Thyroid gland (tissue), 4 donors: Measurements from ENCODE around the gene SMLR1. TPM values are rescaled to one million over a fixed set of nuclear protein-coding genes. Genes with fewer than 3 reads are reported as not detected.

Experiments
- DNase-seq, 2 donors: peaks; one replicate each; pipeline ENCODE4 v3.0.0-alpha.2; 2019
- H3K27ac ChIP-seq, 3 donors: fragments of 200-600 bp; sonication (generic); 1 replicate in 2 of 3; 2 replicates in 1 of 3; pipeline ENCODE4 v1.5.1; 2016 to 2019; ENCODE audit warnings: mild to moderate bottlenecking in 1 of 3, moderate library complexity in 1 of 3
- H3K27me3 ChIP-seq: fragments of 200-600 bp; sonication (generic); one replicate; pipeline ENCODE4 v1.5.1; 2019
- H3K36me3 ChIP-seq, 2 donors: fragments of 200-600 bp; sonication (generic); one replicate each; pipeline ENCODE4 v1.5.1; 2016 to 2019
- H3K4me1 ChIP-seq, 2 donors: fragments of 200-600 bp; sonication (generic); one replicate each; pipeline ENCODE4 v1.5.1; 2017 to 2019
- H3K4me3 ChIP-seq, 3 donors: fragments of 200-600 bp; sonication (generic); replicated peaks in 1 of 3; 1 replicate in 2 of 3; 2 replicates in 1 of 3; pipeline ENCODE4 v1.5.1; 2016; ENCODE audit warnings: mild to moderate bottlenecking in 1 of 3
- H3K9me3 ChIP-seq: fragments of 200-600 bp; sonication (generic); one replicate; pipeline ENCODE4 v1.5.1; 2017
- POLR2A ChIP-seq, 2 donors: fragments of 450-650 bp; IDR thresholded peaks; one replicate each; pipeline ENCODE4 v1.6.1; 2017; ENCODE audit warnings: antibody characterized with exemption in 2 of 2, mild to moderate bottlenecking in 2 of 2, moderate library complexity in 1 of 2
- WGBS, 2 donors: methylation state at CpG; one replicate each; pipeline ENCODE4 v1.1.5; 2017; 5-methylcytosine and 5-hydroxymethylcytosine counted together
- intact Hi-C: fragments of 100-400 bp; cut with DNase I; formaldehyde crosslinking; loops from one replicate; pipeline ENCODE4 v1.15.1; 2023
- total RNA-seq, 4 donors: library from RNA; depleted of rRNA; stranded (reverse); fragments of >200 nt; gene quantifications; one replicate each; pipeline ENCODE4 v1.2.3, GENCODE V29; 2016
- TF ChIP-seq, protein P1 (sequence below), 6 experiments: fragments of 200-600 bp in 3 of 6; fragments of 450-650 bp in 3 of 6; sonication (generic) in 3 of 6; IDR thresholded peaks; one replicate each; pipeline ENCODE4 v1.5.1; 2016 to 2019; ENCODE audit warnings: antibody characterized with exemption in 6 of 6, mild to moderate bottlenecking in 2 of 6, inconsistent platforms in 1 of 6, moderate library complexity in 1 of 6

The SMLR1 gene
- total RNA-seq, 4 donors from 2014 or later = not detected

DNA sequence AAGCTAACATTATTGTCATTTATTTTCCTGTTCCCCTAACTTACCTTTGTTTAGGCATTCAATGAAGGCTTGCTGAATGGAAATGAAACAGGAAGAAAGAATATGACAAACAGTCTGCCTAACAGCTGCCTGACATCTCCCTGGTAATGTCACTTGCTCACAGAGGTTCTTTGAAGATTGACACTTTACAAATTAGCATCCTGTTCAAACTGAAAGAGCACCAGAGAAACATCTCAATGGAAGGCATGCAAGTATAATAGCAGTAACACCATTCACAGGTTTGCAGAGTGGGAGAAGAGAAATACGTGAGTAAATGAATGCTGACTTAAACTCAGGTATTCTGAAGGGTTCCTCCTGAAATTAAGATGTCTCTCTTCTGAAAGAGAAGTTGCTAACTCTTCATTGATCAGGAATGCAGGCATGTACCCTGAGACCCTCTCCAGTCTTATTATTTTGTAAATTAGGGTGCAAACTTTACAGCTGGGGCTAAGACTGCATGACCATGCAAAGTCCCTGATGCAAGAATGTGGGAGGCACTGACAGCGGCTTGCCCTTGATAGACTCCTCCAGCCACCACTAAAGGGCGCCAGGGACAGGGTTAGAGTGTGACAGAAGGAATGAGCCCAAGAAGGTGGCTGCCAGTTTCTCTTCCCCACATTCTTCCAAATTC is 1.3 kb upstream of the SMLR1 start:
- Histone ChIP-seq H3K4me3 (no peak overlapping the region), H3K36me3 (no peaks in the 10 kb centered on the region), H3K27me3 (no peaks in the 10 kb centered on the region), H3K9me3 (no peaks in the 10 kb centered on the region), H3K4me1 (no peaks in the 10 kb centered on the region), H3K27ac (no peak overlapping the region)
- no peak for TF ChIP-seq POLR2A (IDR thresholded peaks at IDR 0.05)
- TF ChIP-seq, protein P1, sequence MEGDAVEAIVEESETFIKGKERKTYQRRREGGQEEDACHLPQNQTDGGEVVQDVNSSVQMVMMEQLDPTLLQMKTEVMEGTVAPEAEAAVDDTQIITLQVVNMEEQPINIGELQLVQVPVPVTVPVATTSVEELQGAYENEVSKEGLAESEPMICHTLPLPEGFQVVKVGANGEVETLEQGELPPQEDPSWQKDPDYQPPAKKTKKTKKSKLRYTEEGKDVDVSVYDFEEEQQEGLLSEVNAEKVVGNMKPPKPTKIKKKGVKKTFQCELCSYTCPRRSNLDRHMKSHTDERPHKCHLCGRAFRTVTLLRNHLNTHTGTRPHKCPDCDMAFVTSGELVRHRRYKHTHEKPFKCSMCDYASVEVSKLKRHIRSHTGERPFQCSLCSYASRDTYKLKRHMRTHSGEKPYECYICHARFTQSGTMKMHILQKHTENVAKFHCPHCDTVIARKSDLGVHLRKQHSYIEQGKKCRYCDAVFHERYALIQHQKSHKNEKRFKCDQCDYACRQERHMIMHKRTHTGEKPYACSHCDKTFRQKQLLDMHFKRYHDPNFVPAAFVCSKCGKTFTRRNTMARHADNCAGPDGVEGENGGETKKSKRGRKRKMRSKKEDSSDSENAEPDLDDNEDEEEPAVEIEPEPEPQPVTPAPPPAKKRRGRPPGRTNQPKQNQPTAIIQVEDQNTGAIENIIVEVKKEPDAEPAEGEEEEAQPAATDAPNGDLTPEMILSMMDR (IDR thresholded peaks at IDR 0.05) = no peak
- WGBS, 2 donors = 80 to 83% methylated on average over 3 of the region's 3 CpGs
- intact Hi-C loops = no loop called here
- no peak for DNase-seq

DNA sequence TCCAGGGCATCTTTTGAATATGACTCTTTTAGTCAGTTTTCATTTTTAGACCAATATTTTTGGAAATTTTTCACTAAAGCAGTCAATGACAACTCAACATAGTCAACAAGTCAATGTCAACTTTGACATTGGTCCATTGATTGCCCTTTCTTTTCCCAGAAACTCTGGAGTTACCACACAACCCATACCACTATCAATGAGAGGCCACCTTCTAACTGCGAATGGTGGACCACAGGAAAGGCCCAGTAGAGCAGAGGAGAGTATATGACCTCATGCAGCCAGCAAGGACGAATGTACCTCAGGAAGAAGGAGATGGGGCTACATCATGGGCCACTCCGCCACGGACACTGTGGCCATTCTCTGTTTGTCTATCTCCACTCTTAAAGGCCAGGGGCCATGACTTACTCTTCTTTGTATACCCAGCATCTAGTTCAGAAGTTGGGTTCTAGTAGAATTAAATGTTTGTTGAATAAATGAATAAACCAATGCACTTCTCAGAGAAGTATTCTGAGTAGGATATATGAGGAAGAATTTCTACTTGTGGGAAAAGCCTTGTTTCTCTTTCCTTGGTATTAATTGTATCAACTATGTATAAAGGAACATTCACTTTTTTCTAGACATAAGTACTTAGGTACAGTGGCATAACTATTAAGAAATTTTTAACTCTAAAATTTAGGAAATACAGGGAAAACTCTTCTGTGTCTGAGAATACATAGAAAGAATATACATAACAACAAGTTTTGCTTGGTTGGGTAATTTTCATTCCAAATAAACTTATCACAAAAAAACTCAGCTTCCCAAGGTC is 562 bp upstream of the SMLR1 start:
- Histone ChIP-seq H3K9me3 (no peaks in the 10 kb centered on the region), H3K27me3 (no peaks in the 10 kb centered on the region), H3K4me3 (no peak overlapping the region), H3K36me3 (no peaks in the 10 kb centered on the region), H3K27ac (no peak overlapping the region), H3K4me1 (no peaks in the 10 kb centered on the region)
- no peak for DNase-seq
- intact Hi-C loops = no loop called here
- TF ChIP-seq, protein P1 (IDR thresholded peaks at IDR 0.05) = no peak
- no peak for TF ChIP-seq POLR2A (IDR thresholded peaks at IDR 0.05)
- WGBS, 2 donors = 85 to 92% methylated on average over 4 of the region's 4 CpGs

DNA sequence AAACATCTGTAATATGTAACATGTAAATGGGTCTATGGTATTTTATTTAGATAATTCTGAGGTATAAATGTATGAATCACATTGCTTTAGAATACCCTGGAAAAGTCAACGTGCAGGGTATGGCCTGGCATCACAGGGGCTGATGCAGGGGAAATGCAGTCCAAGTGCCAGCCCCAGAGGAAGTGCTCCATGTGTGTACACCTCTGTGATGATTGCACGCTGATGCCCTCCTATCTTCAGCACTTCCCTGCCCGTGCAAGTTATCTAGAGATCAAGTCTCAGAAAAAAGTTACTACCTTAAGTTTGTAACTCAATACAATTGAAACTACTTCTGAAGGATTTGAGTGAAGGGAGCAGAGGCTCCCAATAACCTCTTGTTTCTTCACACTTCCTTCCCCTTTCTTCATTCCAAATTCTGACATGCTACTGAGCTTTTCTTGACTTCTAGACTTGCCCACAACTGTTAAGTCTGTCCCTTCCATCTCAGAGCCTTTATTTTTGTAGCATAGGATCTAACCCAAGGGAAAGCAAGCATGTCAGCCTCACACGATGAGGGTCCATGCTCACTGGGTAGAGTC is 2.2 kb downstream of the SMLR1 start:
- H3K27ac ChIP-seq = no peak overlapping the region
- no peak for TF ChIP-seq POLR2A (IDR thresholded peaks at IDR 0.05)
- TF ChIP-seq, protein P1 (IDR thresholded peaks at IDR 0.05) = no peak
- H3K4me3 ChIP-seq = no peak overlapping the region
- 78 to 82% methylated on average over 4 of the region's 4 CpGs for WGBS, 2 donors
- no peak for DNase-seq
- intact Hi-C loops = no loop called here
- no peaks in the 10 kb centered on the region for H3K4me1 ChIP-seq
- no peaks in the 10 kb centered on the region for H3K27me3 ChIP-seq
- H3K36me3 ChIP-seq = no peaks in the 10 kb centered on the region
- H3K9me3 ChIP-seq = no peaks in the 10 kb centered on the region

DNA sequence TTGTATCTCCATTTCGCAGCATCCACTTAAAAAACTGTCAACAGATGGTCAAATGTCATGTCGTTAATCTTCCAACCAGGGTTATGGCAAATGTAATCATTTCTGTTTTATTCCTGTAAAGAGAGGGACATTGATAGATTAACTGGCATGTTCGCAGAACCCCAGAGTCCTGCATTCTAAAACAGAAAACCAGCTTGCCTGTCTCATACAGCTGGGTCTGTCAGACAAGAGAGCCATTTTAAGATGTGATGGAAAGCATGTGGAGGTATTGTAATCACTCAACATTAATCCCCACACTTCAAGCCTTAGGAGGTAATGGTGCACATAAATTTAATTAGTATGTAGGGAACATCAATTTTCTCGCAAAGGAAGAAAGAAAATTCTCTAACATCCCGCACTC is 4.4 kb downstream of the SMLR1 start:
- TF ChIP-seq, protein P1 (IDR thresholded peaks at IDR 0.05) = no peak
- no peak for TF ChIP-seq POLR2A (IDR thresholded peaks at IDR 0.05)
- no peak overlapping the region for H3K27ac ChIP-seq
- H3K36me3 ChIP-seq = no peaks in the 10 kb centered on the region
- no peaks in the 10 kb centered on the region for H3K9me3 ChIP-seq
- WGBS, 2 donors = 89 to 91% methylated on average over 5 of the region's 5 CpGs
- no peaks in the 10 kb centered on the region for H3K27me3 ChIP-seq
- no peak overlapping the region for H3K4me3 ChIP-seq
- no peak for DNase-seq
- intact Hi-C loops = no loop called here
- no peaks in the 10 kb centered on the region for H3K4me1 ChIP-seq

DNA sequence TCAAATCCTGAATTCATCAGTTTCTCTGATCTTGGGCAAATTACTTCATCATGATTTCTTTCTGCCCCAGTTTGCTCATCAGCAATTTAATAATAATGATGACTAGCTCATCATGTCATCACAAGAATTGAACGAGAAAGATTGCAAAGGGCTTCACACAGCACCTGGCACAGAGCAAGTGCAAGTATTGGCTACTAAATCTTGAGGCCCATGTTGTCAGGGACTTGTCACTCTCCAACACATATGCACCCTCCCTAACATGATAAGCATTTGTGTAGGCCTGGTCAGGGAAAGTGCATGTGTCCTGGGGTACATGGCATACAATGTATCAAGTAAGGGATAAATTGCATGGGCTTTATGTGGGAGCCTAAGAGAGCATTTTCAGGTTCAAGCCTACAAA is 6.4 kb downstream of the SMLR1 start:
- Histone ChIP-seq H3K9me3 (no peaks in the 10 kb centered on the region), H3K4me1 (no peaks in the 10 kb centered on the region), H3K36me3 (no peaks in the 10 kb centered on the region), H3K27me3 (no peaks in the 10 kb centered on the region), H3K4me3 (no peak overlapping the region), H3K27ac (no peak overlapping the region)
- intact Hi-C loops = no loop called here
- 94 to 100% methylated on average over 1 of the region's 1 CpG for WGBS, 2 donors
- TF ChIP-seq, protein P1 (IDR thresholded peaks at IDR 0.05) = no peak
- TF ChIP-seq POLR2A (IDR thresholded peaks at IDR 0.05) = no peak
- no peak for DNase-seq
